Measurements from ENCODE around the gene MYO9A. TPM values are rescaled to one million over a fixed set of nuclear protein-coding genes. Genes with fewer than 3 reads are reported as not detected.

The MYO9A gene
- polyA plus RNA-seq, 1 experiment, result 13.1 TPM

DNA sequence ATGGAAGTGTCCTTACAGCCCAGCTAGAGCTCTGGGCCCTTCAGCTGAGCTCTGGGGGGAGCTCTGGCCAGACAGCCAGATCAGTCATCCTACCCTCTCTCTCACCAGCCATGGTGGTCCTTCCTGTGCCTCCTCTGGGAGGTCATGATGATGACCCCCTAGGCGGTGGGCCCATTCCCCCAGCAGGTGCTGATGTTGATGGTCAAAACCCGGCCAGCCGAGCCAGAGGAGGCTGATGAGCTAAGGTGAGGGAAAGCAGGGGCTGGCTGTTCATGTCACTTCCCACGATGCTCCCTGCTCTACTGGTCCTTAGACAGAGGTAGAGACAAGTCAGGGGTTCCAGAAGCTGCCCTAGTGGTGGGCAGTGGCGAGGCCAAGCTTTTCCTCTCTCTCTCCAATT is 44.6 kb upstream of the MYO9A start:
- ChIA-PET POLR2A (no interaction called here), CTCF (interaction anchor here (0.6 to 1.1 kb wide), 4 partner anchors 9 to 31 kb away, joined by 3 to 6 read pairs (median 3); no protein-coding TSS in a partner anchor)
- TF ChIP-seq, protein P1, sequence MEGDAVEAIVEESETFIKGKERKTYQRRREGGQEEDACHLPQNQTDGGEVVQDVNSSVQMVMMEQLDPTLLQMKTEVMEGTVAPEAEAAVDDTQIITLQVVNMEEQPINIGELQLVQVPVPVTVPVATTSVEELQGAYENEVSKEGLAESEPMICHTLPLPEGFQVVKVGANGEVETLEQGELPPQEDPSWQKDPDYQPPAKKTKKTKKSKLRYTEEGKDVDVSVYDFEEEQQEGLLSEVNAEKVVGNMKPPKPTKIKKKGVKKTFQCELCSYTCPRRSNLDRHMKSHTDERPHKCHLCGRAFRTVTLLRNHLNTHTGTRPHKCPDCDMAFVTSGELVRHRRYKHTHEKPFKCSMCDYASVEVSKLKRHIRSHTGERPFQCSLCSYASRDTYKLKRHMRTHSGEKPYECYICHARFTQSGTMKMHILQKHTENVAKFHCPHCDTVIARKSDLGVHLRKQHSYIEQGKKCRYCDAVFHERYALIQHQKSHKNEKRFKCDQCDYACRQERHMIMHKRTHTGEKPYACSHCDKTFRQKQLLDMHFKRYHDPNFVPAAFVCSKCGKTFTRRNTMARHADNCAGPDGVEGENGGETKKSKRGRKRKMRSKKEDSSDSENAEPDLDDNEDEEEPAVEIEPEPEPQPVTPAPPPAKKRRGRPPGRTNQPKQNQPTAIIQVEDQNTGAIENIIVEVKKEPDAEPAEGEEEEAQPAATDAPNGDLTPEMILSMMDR (IDR thresholded peaks at IDR 0.05; ENCODE audit: insufficient read depth, low read depth, low read length), result no peak
- H3K4me3 ChIP-seq (ENCODE audit: low read depth, low read length), result no peak overlapping the region
- H3K36me3 ChIP-seq (ENCODE audit: control insufficient read depth, insufficient read depth, low read length), result no peaks in the 10 kb centered on the region
- DNase-seq (ENCODE audit: low read depth), result no peak
- peaks cover 5% of the 10 kb centered on the region for H3K27me3 ChIP-seq (ENCODE audit: control insufficient read depth, insufficient read depth, low read length)

DNA sequence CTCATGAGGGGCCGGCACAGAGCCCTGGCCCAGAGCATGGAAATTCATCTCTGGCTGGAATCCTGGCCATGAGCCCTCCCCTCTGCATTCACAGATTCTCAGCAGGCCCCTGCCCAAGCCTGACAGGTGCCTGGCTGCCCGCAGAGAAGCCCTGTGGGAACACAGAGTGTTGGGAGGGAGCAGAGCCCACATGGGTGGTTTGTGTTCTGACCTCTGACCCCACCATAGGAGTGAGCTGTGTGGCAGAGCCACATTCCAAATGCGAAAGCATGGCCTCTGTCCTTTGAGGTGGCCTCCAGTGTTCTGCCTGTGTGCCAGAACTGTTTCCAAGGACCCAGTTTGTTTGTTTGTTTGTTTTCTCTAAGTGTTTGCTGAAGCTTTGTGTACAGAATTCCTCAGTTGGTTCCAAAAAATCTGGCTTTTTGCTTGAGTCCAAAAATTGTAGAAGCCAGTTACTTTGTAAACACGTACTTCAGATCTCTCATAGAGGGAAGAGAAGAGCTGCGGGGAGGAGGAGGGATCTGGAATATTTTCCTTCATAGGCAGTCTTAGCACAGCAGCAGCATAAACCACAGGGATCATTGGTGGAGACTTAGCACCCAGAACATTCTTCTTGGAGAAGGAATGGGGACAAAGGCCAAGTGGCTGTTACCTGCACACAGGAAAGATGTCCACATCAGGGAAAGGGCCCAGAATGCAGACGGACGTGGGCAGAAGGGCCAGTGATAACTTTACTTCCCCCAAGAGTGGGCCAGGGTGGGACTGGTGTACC is 43.6 kb upstream of the MYO9A start:
- CTCF ChIA-PET, result no interaction called here
- Histone ChIP-seq H3K27me3 (ENCODE audit: control insufficient read depth, insufficient read depth, low read length) (peaks cover 5% of the 10 kb centered on the region), H3K36me3 (ENCODE audit: control insufficient read depth, insufficient read depth, low read length) (no peaks in the 10 kb centered on the region), H3K4me3 (ENCODE audit: low read depth, low read length) (no peak overlapping the region)
- TF ChIP-seq, protein P1 (IDR thresholded peaks at IDR 0.05; ENCODE audit: insufficient read depth, low read depth, low read length), result no peak
- POLR2A ChIA-PET, result no interaction called here
- no peak for DNase-seq (ENCODE audit: low read depth)

DNA sequence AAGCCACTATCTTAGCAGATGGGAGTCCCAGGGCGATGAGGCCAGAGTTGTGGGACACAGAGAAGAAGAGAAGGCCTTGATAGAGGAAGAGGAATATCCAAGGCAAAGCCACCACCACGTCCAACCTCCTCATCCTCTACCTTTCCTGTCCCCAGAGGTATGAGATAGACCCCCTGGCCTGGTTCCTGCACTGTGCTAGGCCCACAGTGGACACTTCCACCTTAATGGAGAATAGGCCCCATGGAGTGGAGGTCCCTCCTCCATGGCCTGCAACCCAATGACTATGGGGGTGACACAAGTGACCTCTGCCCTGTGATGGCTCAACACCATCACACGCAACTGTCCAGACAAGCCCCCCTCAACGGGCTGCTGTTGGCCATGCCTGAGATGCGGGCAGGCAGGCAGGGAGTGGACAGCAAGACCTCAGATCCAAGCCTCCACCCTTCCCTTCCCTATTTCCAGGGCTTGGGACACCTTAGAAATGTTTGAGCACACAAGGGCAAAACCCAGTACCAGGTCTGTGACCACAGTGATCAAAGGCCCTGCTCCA is 42.8 kb upstream of the MYO9A start:
- DNase-seq (ENCODE audit: low read depth), result no peak
- Histone ChIP-seq H3K4me3 (ENCODE audit: low read depth, low read length) (no peak overlapping the region), H3K27me3 (ENCODE audit: control insufficient read depth, insufficient read depth, low read length) (peaks cover 5% of the 10 kb centered on the region), H3K36me3 (ENCODE audit: control insufficient read depth, insufficient read depth, low read length) (no peaks in the 10 kb centered on the region)
- ChIA-PET CTCF (no interaction called here), POLR2A (no interaction called here)
- TF ChIP-seq, protein P1 (IDR thresholded peaks at IDR 0.05; ENCODE audit: insufficient read depth, low read depth, low read length), result no peak

DNA sequence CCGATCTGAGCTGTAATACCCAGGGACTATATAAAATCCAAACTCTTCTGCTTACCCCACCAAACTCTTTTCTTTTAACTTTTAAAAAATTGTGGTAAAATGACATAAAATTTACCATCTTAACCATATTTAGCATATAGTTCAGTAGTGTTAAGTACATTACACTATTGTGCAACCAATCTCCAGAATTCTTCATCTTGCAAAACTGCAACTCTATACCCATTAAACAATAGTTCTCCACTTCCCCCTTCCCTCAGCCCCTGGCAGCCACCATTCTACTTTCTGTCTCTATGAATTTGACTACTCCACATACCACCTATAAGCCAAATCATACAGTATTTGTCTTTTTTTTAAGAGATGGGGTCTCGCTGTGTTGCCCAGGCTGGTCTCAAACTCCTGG is 39.0 kb upstream of the MYO9A start:
- POLR2A ChIA-PET, result no interaction called here
- H3K27me3 ChIP-seq (ENCODE audit: control insufficient read depth, insufficient read depth, low read length), result no peaks in the 10 kb centered on the region
- CTCF ChIA-PET, result interaction anchor here (0.5 to 2.2 kb wide), 25 partner anchors 8 to 713 kb away, joined by 3 to 18 read pairs (median 4); no protein-coding TSS in a partner anchor
- no peak for DNase-seq (ENCODE audit: low read depth)
- TF ChIP-seq, protein P1 (IDR thresholded peaks at IDR 0.05; ENCODE audit: insufficient read depth, low read depth, low read length), result no peak
- H3K36me3 ChIP-seq (ENCODE audit: control insufficient read depth, insufficient read depth, low read length), result no peaks in the 10 kb centered on the region
- no peak overlapping the region for H3K4me3 ChIP-seq (ENCODE audit: low read depth, low read length)

All from BJ (cell line).